GM12865 (cell line): ENCODE measurements around the gene PPP1R27.

Experiments
- DNase-seq: peaks from one replicate; pipeline ENCODE4 v3.0.0; 2010; ENCODE audit warnings: low read depth
- H3K4me3 ChIP-seq: 2 replicates; pipeline ENCODE4 v1.5.1; 2011; ENCODE audit warnings: mild to moderate bottlenecking, low read depth, low read length, control low read depth
- TF ChIP-seq, protein P1 (sequence below): IDR thresholded peaks from 2 replicates; pipeline ENCODE4 v1.5.1; 2011; ENCODE audit warnings: low read length, control low read depth, low read depth, inconsistent platforms; ENCODE audit not compliant: insufficient read depth; ENCODE audit errors: missing control alignments

PPP1R27 gene

DNA sequence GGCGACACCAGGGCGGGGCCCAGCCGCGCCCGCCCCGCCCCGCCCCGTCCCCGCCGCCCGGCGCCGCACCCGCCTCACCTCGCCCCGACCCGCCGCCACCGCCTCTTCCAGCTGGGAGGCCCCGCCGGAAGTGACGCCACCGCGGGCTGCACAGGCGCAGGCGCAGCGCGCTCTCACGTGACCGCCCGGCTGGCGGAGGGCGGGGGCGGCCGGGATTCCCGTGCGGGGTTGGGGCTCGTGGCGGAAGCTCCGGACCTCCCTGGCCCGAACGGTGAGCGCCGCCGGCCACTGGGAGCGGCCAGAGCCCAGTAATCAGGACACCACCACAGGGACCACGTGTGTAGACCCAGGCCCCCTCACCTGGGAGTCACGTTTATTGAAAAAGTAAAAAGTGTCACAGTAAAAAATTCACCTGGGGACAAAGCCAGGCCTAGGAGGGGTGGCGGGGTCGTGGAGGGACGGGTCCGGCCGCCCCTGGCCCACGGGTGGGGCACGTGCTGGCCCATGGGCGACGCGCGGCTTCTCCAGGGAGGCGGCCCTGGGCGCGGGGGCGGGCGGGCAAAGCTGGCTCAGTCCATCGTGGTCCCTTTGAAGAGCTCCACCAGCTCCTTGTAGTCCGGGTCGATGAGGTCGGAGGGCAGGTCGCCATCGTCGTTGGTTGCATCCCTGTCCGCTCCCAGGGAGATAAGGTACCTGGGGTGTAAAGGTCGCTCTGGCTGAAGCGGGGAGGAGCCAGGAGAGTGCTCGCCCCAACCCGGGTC, 1.5 kb downstream of the PPP1R27 start, which contains the start of gene MCRIP1:
MCRIP1 (minus strand) TSS at position 132 of the 761 bp plus-strand sequence. CDS start 8,785 bp downstream, outside the sequence.
- peak; percentile 97 for DNase-seq
- peak within 1 kb of the TSS; percentile 92 for H3K4me3 ChIP-seq
- TF ChIP-seq, protein P1, sequence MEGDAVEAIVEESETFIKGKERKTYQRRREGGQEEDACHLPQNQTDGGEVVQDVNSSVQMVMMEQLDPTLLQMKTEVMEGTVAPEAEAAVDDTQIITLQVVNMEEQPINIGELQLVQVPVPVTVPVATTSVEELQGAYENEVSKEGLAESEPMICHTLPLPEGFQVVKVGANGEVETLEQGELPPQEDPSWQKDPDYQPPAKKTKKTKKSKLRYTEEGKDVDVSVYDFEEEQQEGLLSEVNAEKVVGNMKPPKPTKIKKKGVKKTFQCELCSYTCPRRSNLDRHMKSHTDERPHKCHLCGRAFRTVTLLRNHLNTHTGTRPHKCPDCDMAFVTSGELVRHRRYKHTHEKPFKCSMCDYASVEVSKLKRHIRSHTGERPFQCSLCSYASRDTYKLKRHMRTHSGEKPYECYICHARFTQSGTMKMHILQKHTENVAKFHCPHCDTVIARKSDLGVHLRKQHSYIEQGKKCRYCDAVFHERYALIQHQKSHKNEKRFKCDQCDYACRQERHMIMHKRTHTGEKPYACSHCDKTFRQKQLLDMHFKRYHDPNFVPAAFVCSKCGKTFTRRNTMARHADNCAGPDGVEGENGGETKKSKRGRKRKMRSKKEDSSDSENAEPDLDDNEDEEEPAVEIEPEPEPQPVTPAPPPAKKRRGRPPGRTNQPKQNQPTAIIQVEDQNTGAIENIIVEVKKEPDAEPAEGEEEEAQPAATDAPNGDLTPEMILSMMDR = no peak

DNA sequence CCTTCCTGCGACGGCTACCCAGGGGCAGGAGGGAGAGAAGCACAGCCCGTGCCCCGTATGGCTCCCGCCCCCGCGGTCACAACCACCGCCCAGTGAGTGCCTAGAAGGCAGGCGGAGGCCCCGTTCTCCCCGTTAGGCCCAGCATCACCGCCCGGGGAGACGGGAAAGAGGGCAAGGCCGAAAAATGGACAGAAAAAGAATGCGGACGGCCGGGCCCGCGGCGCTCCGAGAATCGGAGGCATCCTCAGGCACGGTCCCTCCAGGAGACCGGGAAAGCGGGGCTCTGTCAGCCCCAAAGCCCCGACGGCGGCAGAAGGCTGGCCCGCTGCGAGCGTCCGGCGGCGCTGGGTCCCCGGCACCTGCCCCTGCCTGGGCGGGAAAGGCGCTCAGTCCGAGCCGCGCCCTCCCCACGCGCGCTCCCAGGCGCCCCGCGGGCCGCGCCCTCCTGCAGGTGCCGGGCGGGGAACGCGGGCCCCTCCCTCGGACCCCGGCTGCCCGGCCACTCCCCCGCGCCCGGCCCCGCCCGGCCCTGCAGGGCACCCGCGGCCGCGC, 2.2 kb downstream of the PPP1R27 start:
- TF ChIP-seq, protein P1 = no peak
- DNase-seq = peak; percentile 33
- peak overlapping the region; percentile 64 for H3K4me3 ChIP-seq

DNA sequence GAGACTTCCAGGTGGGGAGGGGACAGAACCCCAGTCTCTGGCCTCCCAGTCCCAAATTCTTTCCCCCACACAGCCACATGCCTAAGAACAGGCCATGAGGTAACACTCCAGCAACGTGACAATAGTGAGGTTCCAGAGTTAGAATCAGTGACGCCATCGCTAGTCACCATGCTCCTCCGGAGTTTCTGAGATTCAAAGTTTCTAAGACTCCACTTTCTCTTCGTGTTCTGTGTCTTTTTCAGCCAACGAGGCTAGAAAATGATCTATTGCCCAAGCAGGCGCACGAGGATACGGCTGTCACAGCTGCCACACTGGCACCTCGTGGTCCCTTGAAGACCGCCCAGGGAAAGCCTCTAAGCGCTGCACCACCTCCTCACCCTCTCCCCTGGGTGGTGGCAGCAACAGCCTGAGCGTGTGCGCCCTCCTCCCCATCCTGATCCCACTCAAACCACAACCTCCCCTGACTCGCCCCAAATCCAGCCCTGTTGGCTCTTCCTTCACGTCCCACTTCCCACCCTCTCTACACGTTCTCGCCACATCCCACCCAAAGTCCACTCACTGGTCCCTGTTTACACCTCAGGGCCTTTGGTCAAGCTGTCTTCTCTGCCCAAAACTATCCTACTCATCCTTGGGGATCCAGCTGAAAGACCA, 2.8 kb downstream of the PPP1R27 start:
- TF ChIP-seq, protein P1 = no peak
- H3K4me3 ChIP-seq = peak overlapping the region; percentile 64
- peak; percentile 60 for DNase-seq

DNA sequence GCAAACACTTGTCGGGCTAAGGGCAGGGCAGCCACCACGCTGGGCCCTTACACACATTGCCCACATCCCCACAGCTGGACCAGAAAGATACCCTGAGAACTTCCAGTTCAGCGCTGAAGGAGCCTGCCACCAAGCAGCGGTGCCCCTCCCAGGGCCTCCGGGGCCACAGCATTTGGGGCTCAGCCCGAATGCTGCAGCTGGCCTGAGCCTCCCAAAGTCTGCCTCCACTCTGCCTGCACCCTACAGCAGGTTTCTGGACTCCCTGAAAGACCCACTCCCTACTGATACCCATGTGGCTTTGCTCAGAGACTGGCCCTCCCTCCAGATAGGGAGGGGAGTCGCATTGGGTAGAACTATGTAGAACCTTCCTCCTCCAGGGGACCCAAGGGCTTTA, 3.3 kb downstream of the PPP1R27 start:
- DNase-seq = peak; percentile 27
- TF ChIP-seq, protein P1 = no peak
- peak overlapping the region; percentile 64 for H3K4me3 ChIP-seq

DNA sequence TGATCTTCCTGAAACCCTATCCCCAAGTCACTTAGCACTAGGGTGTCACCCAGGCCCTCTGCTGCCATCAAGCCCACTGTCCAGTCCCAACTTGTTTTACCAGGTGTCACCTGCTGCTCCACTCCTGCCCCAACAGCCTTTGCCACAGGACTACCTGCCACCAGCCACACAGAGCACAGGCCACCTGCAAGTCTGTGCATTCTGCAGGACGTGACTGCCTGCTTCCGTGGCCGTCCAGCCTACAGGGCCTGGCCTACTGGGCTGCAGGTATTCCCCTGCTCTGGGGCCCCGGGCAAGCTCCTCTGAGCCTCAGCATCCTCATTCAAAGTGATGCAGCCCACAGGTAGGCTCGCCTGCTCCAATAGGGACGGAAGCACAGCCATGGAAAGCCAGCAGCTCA, 5.0 kb downstream of the PPP1R27 start:
- no peak overlapping the region for H3K4me3 ChIP-seq
- no peak for DNase-seq
- TF ChIP-seq, protein P1 = no peak

DNA sequence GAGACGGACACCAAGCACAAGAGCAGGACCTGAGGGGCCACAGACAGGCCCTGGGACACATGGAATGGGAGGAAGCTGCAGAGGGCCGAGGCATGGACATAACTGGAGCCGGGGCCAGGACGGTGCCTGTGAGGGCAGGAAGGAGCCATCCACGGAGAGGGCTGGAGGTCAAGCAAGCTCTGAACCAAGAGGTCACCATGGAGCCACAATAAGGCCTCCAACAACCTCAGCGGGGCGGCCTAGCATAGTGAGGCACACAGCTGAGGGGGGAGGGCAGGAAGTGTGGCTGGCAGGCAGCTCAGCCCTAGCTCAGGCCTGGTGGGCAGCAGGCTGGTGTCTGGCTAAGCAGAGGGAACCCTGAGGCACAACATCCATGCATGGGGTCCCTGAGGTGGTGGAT, 6.2 kb downstream of the PPP1R27 start:
- no peak overlapping the region for H3K4me3 ChIP-seq
- no peak for DNase-seq
- TF ChIP-seq, protein P1 = no peak
